GM18502 (cell line): ENCODE data around the gene MLEC.
A peak's percentile ranks its signal among the peaks of the same experiment; 100 is the strongest.

ENCODE experiments used
- ATAC-seq: cut with Tn5 transposase; IDR thresholded peaks from one replicate; pipeline ENCODE4 v1.9.1; 2021; ENCODE audit warnings: mild to moderate bottlenecking; ENCODE audit not compliant: unreplicated experiment, poor library complexity

Gene MLEC, protein sequence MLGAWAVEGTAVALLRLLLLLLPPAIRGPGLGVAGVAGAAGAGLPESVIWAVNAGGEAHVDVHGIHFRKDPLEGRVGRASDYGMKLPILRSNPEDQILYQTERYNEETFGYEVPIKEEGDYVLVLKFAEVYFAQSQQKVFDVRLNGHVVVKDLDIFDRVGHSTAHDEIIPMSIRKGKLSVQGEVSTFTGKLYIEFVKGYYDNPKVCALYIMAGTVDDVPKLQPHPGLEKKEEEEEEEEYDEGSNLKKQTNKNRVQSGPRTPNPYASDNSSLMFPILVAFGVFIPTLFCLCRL

DNA sequence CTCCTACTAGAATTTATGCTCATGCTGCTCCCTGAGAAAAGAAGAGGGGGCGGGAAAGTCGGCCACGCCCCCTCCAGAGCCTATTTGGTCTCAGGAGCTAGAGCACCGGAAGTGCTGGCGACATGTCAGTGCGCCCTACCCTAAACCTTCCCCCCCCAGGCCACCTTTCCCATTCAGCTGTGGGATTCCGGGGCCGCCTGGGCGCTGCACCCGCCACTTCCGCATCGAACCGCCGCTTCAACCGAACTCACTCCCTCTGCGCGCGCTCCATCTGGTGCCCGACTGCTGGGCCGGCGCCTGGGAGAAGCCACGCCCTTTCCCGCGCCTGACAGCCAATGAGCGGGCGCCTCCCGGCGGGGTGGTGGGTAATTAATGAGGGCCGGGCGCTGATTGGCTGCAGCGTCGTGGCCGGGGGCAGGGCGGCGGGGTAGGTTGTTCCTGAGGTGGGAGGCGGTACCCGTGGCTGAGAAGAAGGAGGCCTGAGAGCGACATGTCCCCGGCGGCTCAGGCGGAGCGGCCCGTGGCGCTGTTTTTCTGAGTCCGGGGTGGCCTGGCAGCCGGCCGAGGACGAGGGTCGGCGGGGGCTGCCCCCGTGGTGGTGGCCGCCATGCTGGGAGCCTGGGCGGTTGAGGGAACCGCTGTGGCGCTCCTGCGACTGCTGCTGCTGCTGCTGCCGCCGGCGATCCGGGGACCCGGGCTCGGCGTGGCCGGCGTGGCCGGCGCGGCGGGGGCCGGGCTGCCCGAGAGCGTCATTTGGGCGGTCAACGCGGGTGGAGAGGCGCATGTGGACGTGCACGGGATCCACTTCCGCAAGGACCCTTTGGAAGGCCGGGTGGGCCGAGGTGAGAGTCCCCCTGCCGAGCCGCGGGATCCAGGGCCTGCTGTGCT, at the start of gene MLEC:
Gene MLEC, plus strand, starts transcription at position 460 of the 888 bp plus-strand sequence. Its CDS starts 148 bp downstream, at position 608.
- peak; percentile 74 for ATAC-seq

DNA sequence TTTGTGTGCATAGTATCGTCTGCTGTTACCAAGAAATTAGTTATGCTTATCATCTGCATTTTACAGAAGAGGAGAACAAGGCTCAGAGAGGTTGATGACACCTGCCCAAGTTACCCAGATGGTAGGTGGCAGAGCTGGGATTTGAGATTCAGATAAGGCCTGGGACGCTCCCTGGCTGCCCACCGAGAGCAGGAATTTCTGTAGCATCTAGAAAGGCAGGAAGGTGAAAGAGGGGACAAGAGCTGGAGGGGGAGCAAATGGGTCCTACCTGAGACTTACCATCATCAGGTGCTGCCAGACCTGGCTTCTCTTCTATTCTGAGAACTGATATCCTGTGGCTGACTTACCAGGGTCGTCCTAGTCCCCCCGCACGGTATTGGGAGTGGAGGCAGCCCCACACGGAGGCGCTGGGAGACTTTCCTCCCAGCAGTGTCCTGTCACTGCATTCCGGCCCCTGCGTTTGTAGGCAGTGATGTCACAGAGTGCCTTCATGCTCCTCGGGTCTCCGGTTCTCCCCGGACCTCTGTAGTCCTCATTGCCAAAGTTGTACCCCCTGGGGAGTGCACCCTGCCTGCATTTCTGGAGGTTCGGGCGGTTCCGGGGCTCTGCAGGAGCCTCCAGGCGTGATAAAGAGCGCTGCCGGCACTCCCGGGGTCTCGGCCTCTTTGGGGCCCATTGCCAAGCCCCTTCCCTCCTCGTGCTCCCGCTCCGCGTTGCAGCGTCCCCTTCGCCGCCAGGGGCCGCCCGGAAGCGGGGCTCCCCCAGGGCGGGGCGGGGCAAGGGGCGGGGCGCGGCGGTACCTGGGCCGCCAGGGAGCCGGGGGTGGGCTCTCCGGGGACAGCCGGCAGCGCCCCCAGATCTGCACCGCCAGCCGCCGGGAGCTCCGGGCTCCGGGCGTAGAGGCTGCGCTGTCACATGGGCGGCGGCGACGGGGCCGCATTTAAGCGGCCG, 46.9 kb upstream of the MLEC start, which contains the start of gene CABP1:
Gene CABP1, plus strand, starts transcription at position 856 of the 951 bp plus-strand sequence. Its CDS starts 60 bp downstream, at position 916.
- peak; percentile 70 for ATAC-seq

DNA sequence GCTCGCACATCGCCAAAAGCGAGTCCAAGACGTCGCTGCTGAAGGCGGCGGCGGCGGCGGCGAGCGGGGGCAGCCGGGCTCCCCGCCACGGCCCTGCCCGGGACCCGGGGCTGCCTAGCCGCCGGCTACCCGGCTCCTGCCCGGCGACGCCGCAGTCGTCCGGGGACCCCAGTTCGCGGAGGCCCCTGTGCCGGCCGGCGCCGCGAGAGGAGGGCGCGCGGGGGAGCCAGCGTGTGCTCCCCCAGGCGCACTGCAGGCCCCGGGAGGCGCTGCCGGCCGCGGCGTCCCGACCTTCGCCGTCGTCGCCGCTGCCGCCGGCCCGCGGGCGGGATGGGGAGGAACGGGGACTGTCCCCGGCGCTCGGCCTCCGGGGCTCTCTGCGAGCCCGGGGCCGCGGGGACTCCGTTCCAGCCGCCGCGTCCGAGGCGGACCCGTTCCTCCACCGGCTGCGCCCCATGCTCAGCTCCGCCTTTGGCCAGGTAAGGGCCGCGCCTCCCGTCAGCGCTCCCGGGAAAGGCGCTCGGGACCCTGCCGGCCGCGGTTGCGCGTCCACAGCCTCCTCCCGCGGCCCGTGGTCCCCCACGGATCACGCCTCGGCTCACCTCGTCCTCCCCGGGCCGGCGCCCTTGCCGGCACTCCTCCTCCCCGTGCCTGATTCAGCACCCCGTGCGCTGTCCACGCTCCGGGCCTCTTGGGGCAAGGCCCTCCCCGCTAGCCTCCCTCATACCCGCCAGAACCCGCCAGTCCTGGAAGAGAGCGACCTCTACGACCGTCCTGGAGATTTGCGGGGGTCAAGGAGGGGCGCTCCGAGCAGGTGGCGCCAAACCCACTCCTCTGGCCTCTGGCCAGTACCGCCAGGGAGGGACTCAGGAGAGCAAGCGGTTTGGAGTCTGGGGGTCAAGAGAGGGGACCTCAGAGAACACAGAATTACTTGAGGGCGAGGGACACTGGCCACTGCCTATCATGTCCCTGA, 45.8 kb upstream of the MLEC start:
- ATAC-seq = peak; percentile 47

DNA sequence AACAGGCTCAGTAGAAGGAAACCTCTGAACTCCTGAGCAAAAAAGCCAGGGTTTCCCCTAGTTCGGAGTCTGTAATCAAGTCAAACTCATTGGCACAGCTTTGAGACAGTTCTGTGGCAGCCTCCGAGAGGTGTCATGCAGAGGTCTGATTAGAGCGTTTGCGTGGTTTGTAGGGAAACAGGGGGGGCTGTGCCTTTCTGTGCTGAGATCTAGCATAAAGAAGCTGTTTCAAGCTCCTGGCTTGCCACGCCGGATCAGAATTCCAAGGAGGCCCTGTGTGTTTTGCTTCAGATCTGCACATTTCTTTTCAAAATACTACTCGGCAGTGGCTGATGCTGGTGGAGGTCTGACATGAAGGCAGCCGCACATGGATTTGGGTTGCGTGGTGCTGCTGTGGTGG, 44.8 kb upstream of the MLEC start:
- ATAC-seq = no peak

DNA sequence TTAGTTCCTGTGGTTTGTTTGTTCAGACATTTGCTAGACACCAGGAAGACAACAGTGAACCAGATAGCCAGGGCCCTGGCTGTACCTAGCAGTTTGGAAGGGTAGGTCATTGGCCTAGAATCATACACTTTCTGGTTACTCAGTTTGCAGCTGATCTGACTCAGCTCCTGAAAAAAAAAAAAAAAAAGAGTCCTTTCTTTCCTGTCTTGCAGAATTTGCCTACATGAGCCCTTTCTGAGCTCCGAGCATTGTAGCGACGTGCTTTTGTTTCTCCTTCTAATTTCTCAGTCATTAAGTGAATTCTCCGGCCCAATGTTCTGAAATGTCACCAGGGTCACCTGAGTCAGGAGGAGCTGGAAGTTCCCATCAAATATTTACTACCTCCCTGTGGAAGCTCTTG, 44.1 kb upstream of the MLEC start:
- ATAC-seq = no peak

DNA sequence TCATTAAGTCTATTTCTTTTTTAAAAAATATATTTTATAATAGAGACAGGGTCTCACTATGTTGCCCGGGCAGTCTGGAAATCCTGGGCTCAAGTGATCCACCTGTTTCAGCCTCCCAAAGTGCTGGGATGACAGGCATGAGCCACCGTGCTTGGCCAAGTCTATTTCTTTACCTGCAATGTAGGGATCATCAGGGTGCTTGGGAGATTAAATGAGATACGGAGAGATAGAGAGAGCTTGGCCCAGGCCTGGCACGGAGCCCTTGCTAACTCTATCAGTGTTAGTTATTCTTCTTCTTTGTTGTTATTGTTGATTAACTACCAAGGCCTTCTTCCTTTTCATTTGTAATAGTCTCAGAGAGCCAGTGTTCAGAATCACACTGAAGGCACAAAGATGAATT, 43.4 kb upstream of the MLEC start:
- no peak for ATAC-seq

DNA sequence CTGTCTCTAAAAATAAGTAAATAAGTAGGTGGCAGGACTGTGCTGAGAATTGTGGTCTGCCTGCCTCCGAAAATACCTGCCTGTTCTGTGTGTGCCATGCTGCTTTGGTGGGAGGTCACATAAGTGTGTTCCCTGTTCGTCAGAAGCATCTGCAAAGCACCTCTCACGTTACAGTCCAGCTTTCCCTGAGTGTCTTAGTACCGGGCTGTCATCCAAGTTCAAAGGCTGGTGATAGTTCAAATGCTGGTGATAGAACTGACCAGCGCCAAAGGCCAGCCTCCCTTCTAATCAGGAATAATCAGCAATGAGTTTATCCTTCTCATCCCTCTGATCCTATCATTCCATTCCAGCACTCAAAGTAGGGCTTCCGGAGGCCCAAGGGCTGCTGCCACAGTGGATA, 40.9 kb upstream of the MLEC start:
- ATAC-seq = no peak

DNA sequence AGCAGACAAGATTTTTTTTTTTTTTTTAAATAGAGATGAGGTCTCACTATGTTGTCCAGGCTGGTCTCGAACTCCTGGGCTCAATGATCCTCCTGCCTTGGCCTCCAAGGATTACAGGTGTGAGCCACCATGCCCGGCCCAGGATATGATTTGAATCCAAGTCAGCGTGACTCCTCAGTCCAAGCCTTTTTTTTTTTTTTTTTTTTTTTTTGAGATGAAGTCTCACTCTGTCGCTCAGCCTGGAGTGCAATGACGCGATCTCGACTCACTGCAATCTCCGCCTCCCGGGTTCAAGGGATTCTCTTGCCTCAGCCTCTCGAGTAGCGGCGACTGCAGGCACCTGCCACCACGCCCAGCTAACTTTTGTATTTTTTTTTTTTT, 39.6 kb upstream of the MLEC start:
- ATAC-seq = no peak

DNA sequence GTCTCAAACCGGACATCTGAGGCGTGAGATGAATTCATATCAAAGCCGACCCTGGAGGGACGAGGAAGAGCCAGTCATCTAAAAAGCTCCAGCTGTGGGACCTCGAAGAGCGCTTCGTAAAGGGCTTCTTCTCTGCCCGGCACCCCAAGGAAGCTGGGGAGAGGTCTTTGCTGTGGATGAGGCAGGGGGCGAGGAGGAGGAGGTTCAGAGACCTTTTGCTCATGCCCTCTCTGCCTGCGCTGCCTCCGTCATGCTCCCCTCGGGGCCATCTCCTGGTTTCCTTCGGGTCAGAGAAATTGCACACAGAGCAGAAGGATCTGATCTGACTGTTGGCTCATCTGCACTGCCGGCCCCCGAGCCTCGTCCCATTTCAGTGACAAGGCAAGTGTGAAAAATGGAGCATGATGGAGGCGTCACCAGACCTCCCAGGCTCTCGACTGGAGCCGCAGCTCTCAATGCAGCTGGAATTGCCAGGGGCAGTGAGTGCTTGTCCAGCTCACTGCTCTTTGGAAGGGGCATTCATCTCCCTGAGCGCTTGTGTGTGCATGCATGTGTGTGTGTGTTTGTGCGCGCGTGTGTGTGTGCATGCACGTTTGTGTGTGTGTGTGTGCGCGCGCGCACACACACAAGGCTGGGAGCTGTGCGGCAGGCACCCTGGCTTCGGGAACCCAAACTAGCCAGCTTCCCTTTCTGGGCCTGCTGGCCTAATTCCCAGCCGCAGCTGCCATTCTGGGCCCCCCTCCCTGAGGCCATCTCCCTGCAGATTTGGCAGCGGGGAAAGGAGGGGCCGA, 37.3 kb upstream of the MLEC start:
- ATAC-seq = no peak

DNA sequence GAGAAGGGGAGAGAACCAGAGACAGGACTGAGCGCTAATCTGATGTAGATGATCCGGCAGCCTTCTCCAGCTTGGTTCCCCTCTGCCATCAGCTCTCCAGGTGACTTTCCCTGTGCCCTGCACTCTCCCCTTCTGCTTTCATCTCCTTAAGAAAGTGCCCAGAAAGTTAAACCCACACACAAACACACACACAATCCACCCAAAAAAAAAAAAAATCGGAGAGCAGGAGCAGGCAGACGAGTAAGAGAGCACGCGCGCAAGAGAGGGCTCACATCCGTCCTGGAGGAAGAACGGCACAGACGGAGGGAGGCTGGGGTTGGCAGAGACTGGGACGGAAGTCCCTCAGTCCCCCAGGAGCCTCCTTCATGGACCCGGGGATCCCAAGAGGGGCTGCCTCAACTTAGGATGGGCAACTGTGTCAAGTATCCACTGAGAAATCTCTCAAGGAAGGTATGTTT, 36.7 kb upstream of the MLEC start:
- no peak for ATAC-seq

DNA sequence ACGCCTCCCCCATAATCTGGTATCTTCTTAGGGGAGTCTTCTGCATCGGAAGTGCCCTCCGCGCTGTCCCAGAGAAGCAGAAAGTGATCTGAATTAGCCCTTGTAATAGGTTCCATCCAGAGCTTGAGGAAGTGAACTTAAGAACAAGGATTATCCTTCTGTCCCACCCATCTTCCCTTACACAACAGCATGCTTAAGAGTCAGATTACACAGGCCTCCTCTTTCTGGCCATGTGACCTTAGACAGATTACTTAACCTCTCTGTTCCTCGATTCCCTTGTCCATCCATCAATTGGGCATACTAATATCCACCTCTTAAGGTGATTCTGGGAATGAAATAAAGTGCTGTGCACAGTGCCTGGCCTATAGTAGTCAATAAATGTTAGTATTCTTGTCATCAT, 35.1 kb upstream of the MLEC start:
- no peak for ATAC-seq

DNA sequence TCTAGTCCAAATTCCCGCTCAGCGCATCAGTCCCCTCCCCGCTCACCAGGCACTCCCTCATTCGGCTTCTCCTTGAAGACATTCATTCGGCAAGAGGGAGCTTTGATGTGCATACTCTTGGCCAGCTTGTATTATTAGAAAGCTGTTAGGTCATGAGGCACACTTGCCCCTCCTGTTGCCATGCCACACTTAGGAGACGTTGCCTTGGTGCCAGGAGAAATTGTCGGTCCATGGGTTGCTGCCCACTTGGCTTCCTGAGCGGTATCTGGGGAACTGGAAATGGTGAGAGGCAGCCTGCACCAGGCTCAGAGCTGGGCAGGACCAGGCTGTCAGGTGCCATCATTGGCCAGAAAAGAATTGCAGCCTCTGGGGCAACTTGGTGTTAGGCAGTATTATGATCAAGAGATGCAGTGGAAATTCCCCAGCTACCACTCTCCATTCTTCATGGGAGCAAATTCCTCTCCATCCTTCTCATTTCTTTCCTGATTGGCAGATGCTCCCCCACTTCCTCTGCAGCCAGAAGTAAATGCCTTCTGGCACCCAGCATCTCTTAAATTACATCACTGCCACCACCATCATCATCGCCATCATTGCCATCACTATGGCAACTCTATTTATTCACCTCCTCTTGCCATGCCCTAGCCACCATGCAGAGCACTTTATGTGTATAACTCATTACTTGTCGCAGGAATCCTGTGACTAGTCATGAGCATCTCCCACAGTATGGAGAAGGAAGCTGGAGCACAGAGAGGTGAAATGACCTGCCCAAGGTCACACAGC, 34.1 kb upstream of the MLEC start:
- no peak for ATAC-seq

DNA sequence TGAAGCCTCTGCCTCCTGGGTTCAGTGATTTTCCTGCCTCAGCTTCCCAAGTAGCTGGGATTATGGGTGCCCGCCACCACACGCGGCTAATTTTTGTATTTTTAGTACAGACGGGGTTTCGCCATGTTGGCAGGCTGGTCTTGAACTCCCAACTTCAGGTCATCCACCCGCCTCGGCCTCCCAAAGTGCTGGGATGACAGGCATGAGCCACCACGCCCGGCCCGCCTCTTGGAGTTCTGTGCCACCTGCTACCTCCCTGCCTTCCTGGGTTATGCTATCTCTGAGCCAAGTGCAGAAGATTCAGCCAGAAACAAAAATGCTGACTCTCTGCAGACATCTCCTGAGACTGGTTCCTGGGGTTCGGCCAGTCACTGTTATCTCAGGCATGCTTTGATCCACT, 33.3 kb upstream of the MLEC start:
- ATAC-seq = no peak

DNA sequence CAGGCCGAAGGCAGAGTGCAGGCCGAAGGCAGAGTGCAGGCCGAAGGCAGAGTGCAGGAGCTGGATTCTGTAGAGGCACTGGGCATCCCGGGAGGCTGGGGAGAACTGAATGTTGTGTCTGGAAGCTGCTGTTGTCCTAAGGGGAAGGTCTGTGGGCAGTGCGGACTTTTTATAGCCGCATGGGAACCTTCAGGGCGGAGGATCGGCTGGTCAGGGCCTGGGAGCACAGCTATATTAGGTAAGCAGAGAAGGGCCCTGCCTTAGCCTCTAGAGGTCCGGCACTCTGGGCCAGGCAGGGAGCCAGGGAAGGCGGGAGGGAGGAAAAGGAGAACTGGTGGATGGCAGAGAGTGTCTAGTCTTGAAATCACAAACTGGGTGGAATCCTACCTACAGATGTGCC, 32.3 kb upstream of the MLEC start:
- no peak for ATAC-seq

DNA sequence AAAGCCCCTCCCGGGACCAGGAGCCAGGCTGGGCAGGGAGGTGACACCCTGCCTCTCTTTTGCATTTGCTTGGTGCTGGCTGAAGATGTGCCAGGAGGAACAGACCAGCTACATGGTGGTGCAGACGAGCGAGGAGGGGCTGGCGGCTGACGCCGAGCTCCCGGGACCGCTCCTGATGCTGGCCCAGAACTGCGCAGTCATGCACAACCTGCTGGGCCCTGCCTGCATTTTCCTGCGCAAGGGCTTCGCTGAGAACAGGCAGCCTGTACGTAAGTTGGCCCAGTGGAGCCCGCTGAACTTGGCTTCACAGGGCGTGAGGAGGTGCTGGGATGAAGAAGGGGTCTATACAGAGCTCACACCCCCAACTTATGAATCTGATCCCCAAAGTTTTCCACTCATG, 30.9 kb upstream of the MLEC start:
- ATAC-seq = no peak

DNA sequence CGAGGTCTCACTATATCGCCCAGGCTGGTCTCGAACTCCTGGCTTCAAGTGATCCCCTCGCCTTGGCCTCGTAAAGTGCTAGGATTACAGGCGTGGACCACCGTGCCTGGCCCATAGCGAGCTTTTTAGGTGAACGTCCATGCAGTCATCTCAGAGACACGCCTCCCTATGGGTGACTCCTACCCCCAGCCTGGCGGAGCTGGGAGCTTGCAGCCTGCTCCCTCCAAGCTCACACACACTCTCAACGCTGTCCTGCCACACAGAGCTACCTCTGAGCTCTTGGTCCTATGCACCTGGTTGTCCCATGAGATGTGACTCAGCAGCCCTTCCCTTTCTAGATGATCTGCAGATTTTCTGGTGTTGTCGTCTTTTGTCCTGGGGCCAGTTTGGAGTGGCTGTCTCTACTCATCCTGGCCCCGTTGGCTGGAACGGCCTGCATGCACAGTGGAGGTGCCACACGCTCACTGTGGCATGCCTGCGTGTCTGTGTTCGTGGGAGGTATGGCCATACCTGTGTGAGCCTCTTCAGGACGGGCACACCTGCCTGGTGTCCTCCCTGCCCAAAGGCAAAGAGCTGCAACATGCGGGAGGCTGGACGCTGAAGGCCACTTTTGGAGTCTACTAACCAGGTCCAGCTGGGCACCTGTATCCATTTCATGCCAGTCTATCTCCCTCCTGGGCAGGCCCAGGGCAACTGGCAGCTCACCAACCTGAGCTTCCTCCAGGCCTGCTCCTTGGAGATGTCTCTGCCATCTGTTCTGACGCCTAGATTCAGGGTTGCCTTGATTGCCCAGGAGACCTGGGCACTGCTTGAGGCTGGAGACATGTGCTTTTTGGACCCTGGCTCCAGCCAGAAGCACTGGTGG, 28.4 kb upstream of the MLEC start:
- ATAC-seq = no peak

DNA sequence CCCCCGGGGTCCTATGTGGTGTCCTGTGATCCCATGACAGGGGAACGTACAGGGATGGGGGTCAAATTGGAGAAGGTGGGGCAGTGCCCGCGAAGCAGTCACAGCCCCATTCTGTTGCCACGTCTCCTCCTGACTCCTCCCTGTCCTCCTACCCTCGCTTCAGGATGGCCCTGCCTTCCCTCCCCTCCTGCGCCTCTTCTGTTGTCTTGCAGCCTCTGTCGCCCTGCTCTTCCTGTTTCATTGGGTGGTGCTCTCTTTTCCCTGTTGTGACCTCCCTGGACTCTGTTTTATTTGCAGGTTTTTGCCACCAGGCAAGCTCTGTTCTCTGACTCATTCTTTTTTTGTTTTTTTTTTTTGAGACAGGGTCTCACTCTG, 27.8 kb upstream of the MLEC start:
- no peak for ATAC-seq
